Mucosa of gallbladder (tissue), 1 donor: ENCODE measurements around the gene CCN2. TPM values are rescaled to one million over a fixed set of nuclear protein-coding genes. Genes with fewer than 3 reads are reported as not detected.
"Not testable (repeated sequence)": the region's sequence is repeated elsewhere in the genome, so short reads cannot be mapped to it uniquely, and the experiment has no call there.

ENCODE experiments used
- DNase-seq: peaks from one replicate; pipeline ENCODE4 v3.0.0-alpha.2; 2020; ENCODE audit warnings: low spot score
- total RNA-seq: library from RNA; stranded (reverse); gene quantifications from one replicate; pipeline ENCODE4 v1.2.1, GENCODE V29; 2021
- donor health status: DM: no; HTN: no; CAD: no.

Gene CCN2
- total RNA-seq, 1 donor from 2014 or later, result 315 TPM

DNA sequence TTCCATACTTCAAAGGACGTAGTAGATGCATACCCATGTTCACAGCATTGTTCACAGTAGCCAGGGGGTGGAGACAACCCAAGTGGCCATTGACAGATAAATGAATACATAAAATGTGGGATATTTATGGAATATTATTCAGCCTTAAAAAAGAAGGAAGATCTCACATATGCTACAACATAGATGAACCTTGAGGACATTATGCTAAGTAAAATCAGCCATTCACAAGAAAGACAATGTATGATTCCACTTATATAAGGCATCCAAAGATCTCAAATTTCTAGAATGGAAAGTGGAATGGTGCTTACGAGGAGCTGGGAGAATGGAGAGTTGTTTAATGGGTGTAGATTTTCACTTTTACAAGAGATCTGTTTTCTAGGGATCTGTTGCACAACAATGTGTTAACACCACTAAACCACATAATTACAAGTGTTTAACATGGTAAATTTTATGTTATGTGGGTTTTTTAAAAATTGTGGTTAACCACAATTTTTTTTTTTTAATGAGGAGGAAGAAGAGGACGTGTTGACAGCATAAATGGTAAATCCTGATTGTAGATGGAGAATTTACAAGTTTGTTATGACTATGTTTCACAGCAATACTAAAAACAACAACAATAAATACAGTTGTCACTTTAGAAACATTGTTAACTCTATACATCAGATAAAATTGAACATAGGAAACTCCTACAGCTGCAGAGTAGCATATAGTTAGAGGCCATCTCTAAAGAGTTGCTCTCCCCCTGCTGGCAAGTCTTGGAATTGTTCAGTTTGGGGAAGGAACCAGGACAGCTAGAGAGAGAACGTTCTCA lies 41.6 kb downstream of the CCN2 start:
- DNase-seq, result peak; percentile 83

DNA sequence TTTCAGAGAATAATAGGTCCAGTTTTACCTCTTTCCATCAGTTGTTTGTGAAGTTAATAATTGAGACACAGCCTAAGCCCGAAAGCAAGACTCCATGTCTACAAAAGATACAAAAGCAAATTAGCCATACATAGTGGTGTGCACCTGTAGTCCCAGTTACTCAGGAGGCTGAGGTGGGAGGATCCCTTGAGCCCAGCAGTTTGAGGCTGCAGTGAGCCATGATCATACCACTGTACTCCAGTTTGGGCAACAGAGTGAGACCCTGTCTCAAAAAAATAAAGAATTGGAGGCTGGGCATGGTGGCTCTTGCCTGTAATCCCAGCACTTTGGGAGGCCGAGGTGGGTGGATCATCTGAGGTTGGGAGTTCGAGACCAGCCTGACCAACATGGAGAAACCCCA lies 42.4 kb downstream of the CCN2 start:
- not testable (repeated sequence) for DNase-seq

- not testable (repeated sequence) for DNase-seq
Measured at GRCh38 chr6:131903734-131904133, 47.4 kb downstream of the CCN2 start.

DNA sequence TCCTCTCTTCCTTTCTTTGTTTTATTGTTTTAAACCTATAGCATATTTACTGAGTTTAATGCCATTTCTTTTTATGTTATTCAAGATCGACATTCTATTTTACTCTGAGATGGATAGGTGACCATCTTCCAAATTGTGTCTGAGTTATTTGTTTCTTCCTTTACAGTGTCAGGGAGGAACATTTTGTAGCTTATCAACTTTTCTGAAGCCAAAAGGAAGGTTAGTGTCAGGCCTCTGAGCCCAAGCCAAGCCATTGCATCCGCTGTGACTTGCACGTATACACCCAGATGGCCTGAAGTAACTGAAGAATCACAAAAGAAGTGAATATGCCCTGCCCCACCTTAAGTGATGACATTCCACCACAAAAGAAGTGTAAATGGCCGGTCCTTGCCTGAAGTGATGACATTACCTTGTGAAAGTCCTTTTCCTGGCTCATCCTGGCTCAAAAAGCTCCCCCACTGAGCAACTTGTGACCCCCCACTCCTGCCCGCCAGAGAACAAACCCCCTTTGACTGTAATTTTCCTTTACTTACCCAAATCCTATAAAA lies 49.8 kb downstream of the CCN2 start:
- DNase-seq, result not testable (repeated sequence)

GRCh38 chr6:131900231-131900630 lies 50.9 kb downstream of the CCN2 start:
- DNase-seq, result no peak

- DNase-seq, result no peak
Measured at GRCh38 chr6:131898718-131899117, 52.5 kb downstream of the CCN2 start.

Other genes starting within 250 kb of the CCN2 start
- not detected for gene OR2A4, start 250.0 kb downstream of the CCN2 start, total RNA-seq
- 0.09 TPM for gene CTAGE9, start 240.4 kb downstream of the CCN2 start, total RNA-seq
- gene ENPP1, start 143.4 kb downstream of the CCN2 start, total RNA-seq, result 4.5 TPM